ENCODE results near the gene MYADM.

MYADM gene

DNA sequence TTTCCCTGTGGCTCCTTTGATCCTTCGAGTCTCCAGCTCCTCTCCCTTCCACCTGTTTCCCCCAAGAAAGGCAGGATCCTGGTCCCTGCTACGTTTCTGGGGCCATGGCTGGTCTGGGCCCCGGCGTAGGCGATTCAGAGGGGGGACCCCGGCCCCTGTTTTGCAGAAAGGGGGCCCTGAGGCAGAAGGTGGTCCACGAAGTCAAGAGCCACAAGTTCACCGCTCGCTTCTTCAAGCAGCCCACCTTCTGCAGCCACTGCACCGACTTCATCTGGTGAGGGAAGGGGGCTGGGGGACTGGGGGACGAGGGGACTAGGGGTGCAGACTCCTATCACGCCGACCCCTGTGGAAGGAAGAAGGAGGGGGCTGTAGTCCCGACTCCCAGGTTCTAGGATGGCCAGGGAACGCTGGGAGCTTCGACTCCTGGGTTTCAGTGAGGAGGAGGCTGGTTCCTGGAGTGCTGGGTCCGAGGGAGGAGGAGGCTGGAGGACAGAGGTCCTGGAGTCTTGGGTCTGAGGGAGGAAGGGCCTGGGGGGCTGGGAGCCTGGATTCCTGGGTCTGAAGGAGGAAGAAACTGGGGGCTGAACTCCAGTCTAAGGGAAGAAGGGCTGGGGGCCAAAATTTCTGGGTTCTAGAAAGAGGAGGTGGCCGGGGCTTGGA is 14.8 kb downstream of the MYADM start:
- TF ChIP-seq FOXP2 (optimal IDR thresholded peaks at IDR 0.05; ENCODE audit: borderline replicate concordance, extremely low read depth, extremely low read length, insufficient read depth) (no peak), SIN3A (IDR thresholded peaks at IDR 0.05; ENCODE audit: borderline replicate concordance, insufficient read depth, low read length) (no peak), POLR2AphosphoS5 (IDR thresholded peaks at IDR 0.05; ENCODE audit: low read depth, low read length) (no peak), TAF1 (IDR thresholded peaks at IDR 0.05; ENCODE audit: borderline replicate concordance, insufficient read depth, low read length) (no peak)
- TF ChIP-seq, protein P1, sequence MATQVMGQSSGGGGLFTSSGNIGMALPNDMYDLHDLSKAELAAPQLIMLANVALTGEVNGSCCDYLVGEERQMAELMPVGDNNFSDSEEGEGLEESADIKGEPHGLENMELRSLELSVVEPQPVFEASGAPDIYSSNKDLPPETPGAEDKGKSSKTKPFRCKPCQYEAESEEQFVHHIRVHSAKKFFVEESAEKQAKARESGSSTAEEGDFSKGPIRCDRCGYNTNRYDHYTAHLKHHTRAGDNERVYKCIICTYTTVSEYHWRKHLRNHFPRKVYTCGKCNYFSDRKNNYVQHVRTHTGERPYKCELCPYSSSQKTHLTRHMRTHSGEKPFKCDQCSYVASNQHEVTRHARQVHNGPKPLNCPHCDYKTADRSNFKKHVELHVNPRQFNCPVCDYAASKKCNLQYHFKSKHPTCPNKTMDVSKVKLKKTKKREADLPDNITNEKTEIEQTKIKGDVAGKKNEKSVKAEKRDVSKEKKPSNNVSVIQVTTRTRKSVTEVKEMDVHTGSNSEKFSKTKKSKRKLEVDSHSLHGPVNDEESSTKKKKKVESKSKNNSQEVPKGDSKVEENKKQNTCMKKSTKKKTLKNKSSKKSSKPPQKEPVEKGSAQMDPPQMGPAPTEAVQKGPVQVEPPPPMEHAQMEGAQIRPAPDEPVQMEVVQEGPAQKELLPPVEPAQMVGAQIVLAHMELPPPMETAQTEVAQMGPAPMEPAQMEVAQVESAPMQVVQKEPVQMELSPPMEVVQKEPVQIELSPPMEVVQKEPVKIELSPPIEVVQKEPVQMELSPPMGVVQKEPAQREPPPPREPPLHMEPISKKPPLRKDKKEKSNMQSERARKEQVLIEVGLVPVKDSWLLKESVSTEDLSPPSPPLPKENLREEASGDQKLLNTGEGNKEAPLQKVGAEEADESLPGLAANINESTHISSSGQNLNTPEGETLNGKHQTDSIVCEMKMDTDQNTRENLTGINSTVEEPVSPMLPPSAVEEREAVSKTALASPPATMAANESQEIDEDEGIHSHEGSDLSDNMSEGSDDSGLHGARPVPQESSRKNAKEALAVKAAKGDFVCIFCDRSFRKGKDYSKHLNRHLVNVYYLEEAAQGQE (IDR thresholded peaks at IDR 0.05; ENCODE audit: insufficient read depth in 1 of 2, low read depth in 2 of 2, low read length in 2 of 2): no peak

DNA sequence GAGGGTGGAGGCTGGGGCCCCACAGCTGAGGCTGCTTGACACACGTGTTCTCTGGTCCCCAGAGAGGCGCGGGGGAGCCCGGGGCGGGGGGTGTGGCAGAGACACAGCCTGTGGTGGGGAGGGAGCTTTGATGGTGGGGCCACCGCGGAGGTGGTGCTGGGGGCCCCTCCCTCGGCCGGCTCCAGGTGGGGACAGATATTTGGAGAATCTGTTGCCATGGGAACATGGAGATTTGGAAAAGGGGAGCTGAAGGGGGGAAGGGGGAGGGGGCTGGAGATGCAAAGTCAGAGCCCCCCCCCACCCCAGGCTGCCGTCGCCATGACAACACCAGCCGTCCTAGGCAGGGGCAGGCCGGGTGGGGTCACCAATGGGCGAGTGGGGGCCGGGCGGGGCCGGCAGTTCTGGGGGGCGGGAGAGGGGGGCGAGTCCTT is 15.6 kb downstream of the MYADM start:
- TF ChIP-seq, protein P1 (IDR thresholded peaks at IDR 0.05; ENCODE audit: insufficient read depth in 1 of 2, low read depth in 2 of 2, low read length in 2 of 2): no peak
- TF ChIP-seq POLR2AphosphoS5 (IDR thresholded peaks at IDR 0.05; ENCODE audit: low read depth, low read length): no peak
- TF ChIP-seq SIN3A (IDR thresholded peaks at IDR 0.05; ENCODE audit: borderline replicate concordance, insufficient read depth, low read length): no peak
- TF ChIP-seq TAF1 (IDR thresholded peaks at IDR 0.05; ENCODE audit: borderline replicate concordance, insufficient read depth, low read length): no peak
- TF ChIP-seq FOXP2 (optimal IDR thresholded peaks at IDR 0.05; ENCODE audit: borderline replicate concordance, extremely low read depth, extremely low read length, insufficient read depth): no peak

DNA sequence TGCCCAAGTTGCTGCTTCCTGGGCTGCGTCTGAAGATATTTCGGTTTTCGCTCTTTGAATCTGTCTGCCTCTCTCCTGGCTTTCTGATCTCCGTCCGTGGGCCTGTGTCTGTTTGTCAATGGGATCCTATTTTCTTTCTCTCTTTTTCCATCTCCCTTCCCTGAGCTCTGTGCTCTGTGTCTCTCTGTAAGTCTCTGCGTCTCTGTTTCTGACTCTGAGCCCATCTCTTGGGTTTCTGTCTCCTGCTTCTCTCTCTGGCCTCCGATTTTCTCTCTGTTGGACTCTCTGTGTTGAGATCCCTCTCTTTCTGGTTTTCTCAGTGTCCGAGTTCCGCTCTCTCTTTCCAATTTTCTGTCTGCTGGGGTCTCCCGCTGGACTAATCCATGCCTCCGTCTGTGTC is 16.1 kb downstream of the MYADM start:
- TF ChIP-seq SIN3A (IDR thresholded peaks at IDR 0.05; ENCODE audit: borderline replicate concordance, insufficient read depth, low read length) (no peak), TAF1 (IDR thresholded peaks at IDR 0.05; ENCODE audit: borderline replicate concordance, insufficient read depth, low read length) (no peak), FOXP2 (optimal IDR thresholded peaks at IDR 0.05; ENCODE audit: borderline replicate concordance, extremely low read depth, extremely low read length, insufficient read depth) (no peak), POLR2AphosphoS5 (IDR thresholded peaks at IDR 0.05; ENCODE audit: low read depth, low read length) (no peak)
- TF ChIP-seq, protein P1 (IDR thresholded peaks at IDR 0.05; ENCODE audit: insufficient read depth in 1 of 2, low read depth in 2 of 2, low read length in 2 of 2): no peak

DNA sequence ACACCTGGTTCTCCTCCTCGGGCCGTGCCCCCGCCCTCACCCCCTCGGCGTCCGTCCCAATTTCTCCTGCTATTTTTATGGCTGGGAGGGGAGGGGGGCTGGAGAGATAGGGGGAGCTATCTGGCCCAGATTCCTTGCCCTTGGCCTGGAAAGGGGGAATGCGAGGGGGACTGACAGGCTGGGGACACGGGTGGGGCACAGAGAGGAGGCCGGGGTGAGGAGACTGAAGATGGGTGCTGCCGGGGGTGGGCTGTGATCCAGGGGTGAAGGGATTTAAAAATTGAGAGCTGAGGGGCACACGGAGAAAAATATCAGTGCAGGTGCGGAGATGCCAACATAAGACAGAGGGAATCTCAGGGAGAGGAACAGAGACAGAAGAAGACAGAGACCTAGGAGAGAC is 16.6 kb downstream of the MYADM start:
- no peak for TF ChIP-seq SIN3A (IDR thresholded peaks at IDR 0.05; ENCODE audit: borderline replicate concordance, insufficient read depth, low read length)
- TF ChIP-seq, protein P1 (IDR thresholded peaks at IDR 0.05; ENCODE audit: insufficient read depth in 1 of 2, low read depth in 2 of 2, low read length in 2 of 2): no peak
- TF ChIP-seq POLR2AphosphoS5 (IDR thresholded peaks at IDR 0.05; ENCODE audit: low read depth, low read length): no peak
- TF ChIP-seq TAF1 (IDR thresholded peaks at IDR 0.05; ENCODE audit: borderline replicate concordance, insufficient read depth, low read length): no peak
- TF ChIP-seq FOXP2 (optimal IDR thresholded peaks at IDR 0.05; ENCODE audit: borderline replicate concordance, extremely low read depth, extremely low read length, insufficient read depth): no peak
